GM18511 (cell line): ENCODE data around the gene TTLL12.
A peak's percentile ranks its signal among the peaks of the same experiment; 100 is the strongest.

Experiments
- ATAC-seq: cut with Tn5 transposase; IDR thresholded peaks from one replicate; pipeline ENCODE4 v1.9.1; 2021; ENCODE audit warnings: mild to moderate bottlenecking, moderate library complexity; ENCODE audit not compliant: unreplicated experiment

TTLL12 gene

GRCh38 chr22:43131773-43132501 lies 55.0 kb downstream of the TTLL12 start:
- ATAC-seq: no peak

- no peak for ATAC-seq
Measured at GRCh38 chr22:43129426-43130425, 57.2 kb downstream of the TTLL12 start.

GRCh38 chr22:43128928-43129424 lies 58.0 kb downstream of the TTLL12 start:
- no peak for ATAC-seq

GRCh38 chr22:43128116-43128515 lies 58.8 kb downstream of the TTLL12 start:
- ATAC-seq: no peak

GRCh38 chr22:43127166-43127908 lies 59.6 kb downstream of the TTLL12 start:
- ATAC-seq: no peak

- no peak for ATAC-seq
Measured at GRCh38 chr22:43126501-43127165, 60.3 kb downstream of the TTLL12 start.

- ATAC-seq: peak; percentile 71
Measured at GRCh38 chr22:43118953-43119458, 67.9 kb downstream of the TTLL12 start.

GRCh38 chr22:43118024-43118849 lies 68.7 kb downstream of the TTLL12 start:
- ATAC-seq: no peak

- ATAC-seq: no peak
Measured at GRCh38 chr22:43116932-43117331, 70.0 kb downstream of the TTLL12 start.
